HepG2 (cell line): Measurements from ENCODE around the gene SERPINA6. TPM values are rescaled to one million over a fixed set of nuclear protein-coding genes. Genes with fewer than 3 reads are reported as not detected.
A peak's percentile ranks its signal among the peaks of the same experiment; 100 is the strongest.
"Not testable (repeated sequence)": the region's sequence is repeated elsewhere in the genome, so short reads cannot be mapped to it uniquely, and the experiment has no call there.

Experiments used
- ATF2 ChIP-seq: sonication (generic); formaldehyde crosslinking; IDR thresholded peaks from 2 replicates; pipeline ENCODE4 v1.4.0; 2020; ENCODE audit warnings: missing genetic modification reagents
- BORCS8-MEF2B ChIP-seq: sonication (generic); formaldehyde crosslinking; IDR thresholded peaks from 2 replicates; pipeline ENCODE4 v1.8.0; 2022; ENCODE audit warnings: mild to moderate bottlenecking, missing genetic modification reagents
- CEBPB ChIP-seq: IDR thresholded peaks from 2 replicates; pipeline ENCODE4 v1.6.1; 2011; ENCODE audit warnings: low read depth, low read length, improper control_type of control experiment, borderline replicate concordance
- CEBPG ChIP-seq: IDR thresholded peaks from 2 replicates; pipeline ENCODE4 v1.6.1; 2016
- CREB1 ChIP-seq, 2 experiments: fragments of 450-650 bp in 1 of 2; IDR thresholded peaks; 2 replicates each; pipeline ENCODE4 v1.6.1; 2016 to 2017; ENCODE audit warnings: control low read depth in 1 of 2, mild to moderate bottlenecking in 1 of 2, missing compliant biosample characterization in 1 of 2, missing genetic modification characterization in 1 of 2
- DMAP1 ChIP-seq: IDR thresholded peaks from 2 replicates; pipeline ENCODE4 v1.6.1; 2016
- FOXK1 ChIP-seq: sonication (generic); formaldehyde crosslinking; IDR thresholded peaks from 2 replicates; pipeline ENCODE4 v1.4.0; 2020; ENCODE audit warnings: low read depth, missing genetic modification reagents, borderline replicate concordance
- GABPB1 ChIP-seq: IDR thresholded peaks from 2 replicates; pipeline ENCODE4 v1.6.1; 2016; ENCODE audit warnings: mild to moderate bottlenecking, missing genetic modification reagents, moderate library complexity, missing compliant biosample characterization
- HDAC2 ChIP-seq: sonication (generic); formaldehyde crosslinking; IDR thresholded peaks from 2 replicates; pipeline ENCODE4 v1.4.0; 2020; ENCODE audit warnings: missing genetic modification reagents
- HMG20B ChIP-seq: conservative IDR thresholded peaks from 2 replicates; pipeline ENCODE4 v1.6.1; 2016; ENCODE audit warnings: missing genetic modification reagents, missing compliant biosample characterization
- HNF4G ChIP-seq, 2 experiments: sonication (generic) in 1 of 2; formaldehyde crosslinking in 1 of 2; IDR thresholded peaks; 2 replicates each; pipeline versions ENCODE4 v1.4.0 to v1.6.1; 2011 to 2020; ENCODE audit warnings: borderline replicate concordance in 2 of 2, low read depth in 2 of 2, mild to moderate bottlenecking in 2 of 2, low read length in 1 of 2, missing genetic modification reagents in 1 of 2, moderate library complexity in 1 of 2
- HOXD1 ChIP-seq: sonication (generic); formaldehyde crosslinking; IDR thresholded peaks from 2 replicates; pipeline ENCODE4 v1.5.0; 2020; ENCODE audit warnings: missing genetic modification reagents
- MIER2 ChIP-seq: IDR thresholded peaks from 2 replicates; pipeline ENCODE4 v1.6.1; 2016; ENCODE audit warnings: missing biosample characterization, missing genetic modification reagents
- MIER3 ChIP-seq: IDR thresholded peaks from 2 replicates; pipeline ENCODE4 v1.6.1; 2016; ENCODE audit warnings: missing compliant biosample characterization, borderline replicate concordance
- NCOA2 ChIP-seq: sonication (generic); formaldehyde crosslinking; IDR thresholded peaks from 2 replicates; pipeline ENCODE4 v1.8.0; 2022; ENCODE audit warnings: inconsistent platforms
- RARA ChIP-seq: IDR thresholded peaks from 2 replicates; pipeline ENCODE4 v1.6.1; 2016; ENCODE audit warnings: missing genetic modification reagents, missing compliant biosample characterization
- SIN3B ChIP-seq: fragments of 150-350 bp; IDR thresholded peaks from 2 replicates; pipeline ENCODE4 v1.6.1; 2014; ENCODE audit warnings: low read length
- SOX5 ChIP-seq: IDR thresholded peaks from 2 replicates; pipeline ENCODE4 v1.6.1; 2016; ENCODE audit warnings: borderline replicate concordance
- SOX6 ChIP-seq, 2 experiments: fragments of 450-650 bp in 1 of 2; sonication (generic) in 1 of 2; formaldehyde crosslinking in 1 of 2; IDR thresholded peaks; 2 replicates each; pipeline versions ENCODE4 v1.4.0 to v1.6.1; 2017 to 2020; ENCODE audit warnings: antibody characterized with exemption in 1 of 2, mild to moderate bottlenecking in 1 of 2, missing genetic modification reagents in 1 of 2
- TGIF2 ChIP-seq: IDR thresholded peaks from 2 replicates; pipeline ENCODE4 v1.6.1; 2016; ENCODE audit warnings: control low read depth, missing compliant biosample characterization
- ZFY ChIP-seq: sonication (generic); formaldehyde crosslinking; IDR thresholded peaks from 2 replicates; pipeline ENCODE4 v1.4.0; 2020; ENCODE audit warnings: missing genetic modification reagents
- ZKSCAN8 ChIP-seq: IDR thresholded peaks from 2 replicates; pipeline ENCODE4 v1.6.1; 2016; ENCODE audit warnings: borderline replicate concordance, missing genetic modification reagents, missing compliant biosample characterization
- ZNF12 ChIP-seq: sonication (generic); formaldehyde crosslinking; IDR thresholded peaks from 2 replicates; pipeline ENCODE4 v1.5.0; 2020; ENCODE audit warnings: missing genetic modification reagents
- ZNF232 ChIP-seq: sonication (generic); formaldehyde crosslinking; IDR thresholded peaks from 2 replicates; pipeline ENCODE4 v1.4.0; 2020; ENCODE audit warnings: missing genetic modification reagents, borderline replicate concordance
- ZNF292 ChIP-seq: sonication (generic); formaldehyde crosslinking; IDR thresholded peaks from 2 replicates; pipeline ENCODE4 v1.8.1; 2022; ENCODE audit warnings: mild to moderate bottlenecking, low read depth, missing genetic modification reagents, borderline replicate concordance
- ZNF350 ChIP-seq: sonication (generic); formaldehyde crosslinking; IDR thresholded peaks from 2 replicates; pipeline ENCODE4 v1.4.0; 2020; ENCODE audit warnings: mild to moderate bottlenecking, low read depth, missing genetic modification reagents, borderline replicate concordance
- ZNF598 ChIP-seq: sonication (generic); formaldehyde crosslinking; IDR thresholded peaks from 2 replicates; pipeline ENCODE4 v1.5.1; 2020; ENCODE audit warnings: mild to moderate bottlenecking, missing genetic modification reagents, borderline replicate concordance
- polyA plus RNA-seq, 8 experiments: library from polyadenylated mRNA; depleted of rRNA in 3 of 8; stranded (reverse) in 7 of 8; unstranded in 1 of 8; fragments of >200 nt; fragmentation: Illumina TruSeq in 4 of 8; extraction: Trizol in 4 of 8; gene quantifications; 2 replicates each; pipeline versions ENCODE4 v1.2.1 to v1.2.3, GENCODE V29; 2011 to 2016; ENCODE audit warnings: low read depth in 4 of 8, missing spikeins in 1 of 8, mixed read lengths in 1 of 8; ENCODE audit not compliant: insufficient read depth in 1 of 8
- total RNA-seq, 5 experiments: library from RNA; depleted of rRNA; stranded (reverse); fragments of >200 nt; fragmentation: Illumina TruSeq; extraction: Trizol; gene quantifications; 2 replicates each; pipeline ENCODE4 v1.2.3, GENCODE V29; 2016; ENCODE audit warnings: low read depth in 1 of 5
- TF ChIP-seq, protein P1 (sequence below): sonication (generic); formaldehyde crosslinking; IDR thresholded peaks from 2 replicates; pipeline ENCODE4 v1.5.0; 2020; ENCODE audit warnings: mild to moderate bottlenecking, missing genetic modification reagents

The SERPINA6 gene
- total and polyA plus RNA-seq, 2 of the 13 experiments (the other 11 are each of a cell fraction or from before 2014, with no cell fraction given), result 260 to 333 TPM

- peak; percentile 87; the same call in 1 of the 2 replicates for TF ChIP-seq MIER3 (CRISPR knock-in tag)
- TF ChIP-seq ZNF292 (CRISPR knock-in tag), result peak; percentile 95
- TF ChIP-seq GABPB1 (CRISPR knock-in tag), result peak; percentile 38; the same call in 1 of the 2 replicates
- TF ChIP-seq SOX5 (CRISPR knock-in tag), result peak; percentile 74
- TF ChIP-seq HNF4G (IDR thresholded peaks at IDR 0.05; ENCODE audit: borderline replicate concordance, low read depth, low read length), result peak; percentile 77; the same call in 1 of the 2 replicates
- peak; percentile 83; the same call in 1 of the 2 replicates for TF ChIP-seq HNF4G (CRISPR knock-in tag; IDR thresholded peaks at IDR 0.05; ENCODE audit: borderline replicate concordance, low read depth)
- TF ChIP-seq SOX6 (IDR thresholded peaks at IDR 0.05), result not testable (repeated sequence)
- TF ChIP-seq SOX6 (CRISPR knock-in tag; IDR thresholded peaks at IDR 0.05), result peak; percentile 80
- peak; percentile 71; the same call in 1 of the 2 replicates for TF ChIP-seq MIER2 (CRISPR knock-in tag)
- peak; percentile 75; the same call in 1 of the 2 replicates for TF ChIP-seq CEBPB
- TF ChIP-seq ZKSCAN8 (CRISPR knock-in tag), result peak; percentile 84; the same call in 1 of the 2 replicates
- TF ChIP-seq RARA, result peak; percentile 58
- TF ChIP-seq BORCS8-MEF2B (CRISPR knock-in tag), result peak; percentile 62; the same call in 1 of the 2 replicates
- peak; percentile 83 for TF ChIP-seq ZNF350 (CRISPR knock-in tag)
- peak; percentile 64; the same call in 1 of the 2 replicates for TF ChIP-seq ATF2 (CRISPR knock-in tag)
- TF ChIP-seq FOXK1 (CRISPR knock-in tag), result peak; percentile 90
- 0 out of 2 replicates have a peak, but pooled peaks have one; percentile 50 for TF ChIP-seq CREB1 (IDR thresholded peaks at IDR 0.05)
- TF ChIP-seq CREB1 (CRISPR knock-in tag; IDR thresholded peaks at IDR 0.05), result peak; percentile 30; the same call in 1 of the 2 replicates
- peak; percentile 70; the same call in 1 of the 2 replicates for TF ChIP-seq ZNF12 (CRISPR knock-in tag)
- TF ChIP-seq ZNF598 (CRISPR knock-in tag), result peak; percentile 46; the same call in 1 of the 2 replicates
- 0 out of 2 replicates have a peak, but pooled peaks have one; percentile 40 for TF ChIP-seq HMG20B (CRISPR knock-in tag)
- TF ChIP-seq HOXD1, result 0 out of 2 replicates have a peak, but pooled peaks have one; percentile 35
- TF ChIP-seq DMAP1 (CRISPR knock-in tag), result 0 out of 2 replicates have a peak, but pooled peaks have one; percentile 66
- TF ChIP-seq TGIF2 (CRISPR knock-in tag), result 0 out of 2 replicates have a peak, but pooled peaks have one; percentile 16
- TF ChIP-seq ZFY (CRISPR knock-in tag), result peak; percentile 39; the same call in 1 of the 2 replicates
- TF ChIP-seq, protein P1, sequence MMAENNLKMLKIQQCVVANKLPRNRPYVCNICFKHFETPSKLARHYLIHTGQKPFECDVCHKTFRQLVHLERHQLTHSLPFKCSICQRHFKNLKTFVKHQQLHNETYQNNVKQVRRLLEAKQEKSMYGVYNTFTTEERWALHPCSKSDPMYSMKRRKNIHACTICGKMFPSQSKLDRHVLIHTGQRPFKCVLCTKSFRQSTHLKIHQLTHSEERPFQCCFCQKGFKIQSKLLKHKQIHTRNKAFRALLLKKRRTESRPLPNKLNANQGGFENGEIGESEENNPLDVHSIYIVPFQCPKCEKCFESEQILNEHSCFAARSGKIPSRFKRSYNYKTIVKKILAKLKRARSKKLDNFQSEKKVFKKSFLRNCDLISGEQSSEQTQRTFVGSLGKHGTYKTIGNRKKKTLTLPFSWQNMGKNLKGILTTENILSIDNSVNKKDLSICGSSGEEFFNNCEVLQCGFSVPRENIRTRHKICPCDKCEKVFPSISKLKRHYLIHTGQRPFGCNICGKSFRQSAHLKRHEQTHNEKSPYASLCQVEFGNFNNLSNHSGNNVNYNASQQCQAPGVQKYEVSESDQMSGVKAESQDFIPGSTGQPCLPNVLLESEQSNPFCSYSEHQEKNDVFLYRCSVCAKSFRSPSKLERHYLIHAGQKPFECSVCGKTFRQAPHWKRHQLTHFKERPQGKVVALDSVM (CRISPR knock-in tag), result peak; percentile 92
- peak; percentile 95 for TF ChIP-seq CEBPG (CRISPR knock-in tag)
- TF ChIP-seq NCOA2 (CRISPR knock-in tag), result peak; percentile 75
- TF ChIP-seq ZNF232, result 0 out of 2 replicates have a peak, but pooled peaks have one; percentile 55
- peak; percentile 90 for TF ChIP-seq HDAC2 (CRISPR knock-in tag)
- TF ChIP-seq SIN3B, result peak; percentile 64; the same call in 1 of the 2 replicates
Observed at GRCh38 chr14:94276898-94277561, 46.1 kb downstream of the SERPINA6 start (continued).
